Embryonic facial prominence (tissue), 1 donor: ENCODE measurements around the gene CKM.
"Not testable (repeated sequence)": the region's sequence is repeated elsewhere in the genome, so short reads cannot be mapped to it uniquely, and the experiment has no call there.

Source experiments
- DNase-seq: peaks from one replicate; pipeline ENCODE4 v3.0.0-alpha.2; 2016; ENCODE audit errors: extremely low spot score

CKM gene

GRCh38 chr19:45291834-45292233, 30.8 kb downstream of the CKM start:
- DNase-seq = no peak

- no peak for DNase-seq
These were observed 32.2 kb downstream of the CKM start for GRCh38 chr19:45290381-45290931.

DNA sequence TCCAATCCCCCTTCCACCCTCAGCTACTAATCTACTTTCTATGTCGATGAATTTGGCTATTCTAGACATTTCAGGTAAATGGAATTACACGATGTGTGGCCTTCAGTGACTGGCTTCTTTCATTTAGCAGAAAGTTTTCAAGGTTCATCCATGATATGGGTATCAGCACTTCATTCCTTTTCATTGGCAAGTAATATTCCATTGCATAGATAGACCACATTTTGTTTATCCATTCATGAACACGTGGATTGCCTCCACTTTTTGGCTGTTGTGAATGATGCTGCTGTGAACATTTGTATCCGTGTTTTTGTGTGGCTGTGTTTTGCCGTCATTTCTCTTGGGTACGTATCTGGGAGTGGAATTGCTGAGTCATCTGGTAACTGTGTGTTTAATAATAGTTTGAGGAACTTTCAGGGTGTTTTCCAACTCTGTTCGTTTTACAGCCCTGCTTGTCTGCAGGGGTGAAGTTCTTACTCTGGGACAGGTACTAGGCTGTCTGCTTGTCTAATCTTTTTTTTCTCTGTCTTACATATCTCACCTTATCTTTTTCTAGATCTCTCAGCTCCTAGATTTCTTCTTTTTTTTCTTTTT, 39.1 kb downstream of the CKM start:
- no peak for DNase-seq

DNA sequence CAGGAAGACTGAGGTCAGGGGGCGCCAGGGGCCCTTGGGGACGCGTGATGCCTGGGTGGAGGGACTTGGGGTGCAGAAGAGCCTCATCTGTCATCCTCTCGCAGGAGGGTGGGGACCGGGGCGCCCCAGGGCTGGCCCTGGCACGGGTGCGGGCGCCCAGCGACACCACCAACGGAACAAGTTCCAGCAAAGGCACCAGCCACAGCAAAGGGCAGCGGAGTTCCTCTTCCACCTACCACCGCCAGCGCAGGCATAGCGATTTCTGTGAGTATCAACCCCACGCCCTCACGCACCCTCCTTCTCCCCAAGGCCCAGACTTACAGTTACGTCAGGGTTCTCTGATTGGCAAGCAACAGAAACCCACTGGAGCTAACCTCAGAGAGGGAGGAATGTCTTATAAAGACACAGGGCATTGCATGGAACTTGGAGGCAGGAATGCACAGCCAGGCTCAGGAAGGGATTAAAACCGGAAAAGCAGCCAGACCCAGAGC, 42.2 kb downstream of the CKM start:
- no peak for DNase-seq

DNA sequence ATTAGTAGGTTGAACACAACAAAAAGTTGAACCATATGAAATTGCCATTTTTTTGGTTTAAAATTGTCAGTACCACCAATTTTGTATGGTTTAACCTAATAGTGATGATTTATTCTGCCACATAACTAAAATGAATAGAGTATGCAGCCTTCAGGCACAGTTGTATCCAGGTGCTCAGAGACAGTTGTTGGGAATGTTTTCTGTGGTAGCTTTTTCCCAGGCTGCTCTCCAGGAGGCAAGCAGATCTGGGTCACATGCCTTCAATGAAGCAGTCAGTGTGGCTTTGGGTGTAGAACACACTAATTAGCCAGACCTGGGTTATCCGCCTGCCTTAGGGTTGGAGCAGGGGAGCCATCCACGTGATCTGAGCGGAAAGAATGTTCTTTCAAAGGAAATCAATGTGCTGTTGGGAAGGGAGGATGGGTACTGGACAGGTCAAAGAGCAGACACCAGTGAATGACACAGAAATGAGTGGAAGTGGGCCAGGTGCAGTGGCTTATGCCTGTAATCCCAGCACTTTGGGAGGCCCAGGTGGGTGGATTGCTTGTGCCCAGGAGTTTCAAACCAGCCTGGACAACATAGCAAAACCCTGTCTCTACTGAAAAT, 43.0 kb downstream of the CKM start:
- no peak for DNase-seq

- DNase-seq = no peak
These were observed 44.6 kb downstream of the CKM start for GRCh38 chr19:45278087-45278486.

- peak; percentile 61 for DNase-seq
These were observed 46.4 kb downstream of the CKM start for GRCh38 chr19:45276284-45276687.

- DNase-seq = no peak
These were observed 47.2 kb downstream of the CKM start for GRCh38 chr19:45275370-45275971.

- DNase-seq = no peak
These were observed 49.2 kb downstream of the CKM start for GRCh38 chr19:45273521-45273855.

DNA sequence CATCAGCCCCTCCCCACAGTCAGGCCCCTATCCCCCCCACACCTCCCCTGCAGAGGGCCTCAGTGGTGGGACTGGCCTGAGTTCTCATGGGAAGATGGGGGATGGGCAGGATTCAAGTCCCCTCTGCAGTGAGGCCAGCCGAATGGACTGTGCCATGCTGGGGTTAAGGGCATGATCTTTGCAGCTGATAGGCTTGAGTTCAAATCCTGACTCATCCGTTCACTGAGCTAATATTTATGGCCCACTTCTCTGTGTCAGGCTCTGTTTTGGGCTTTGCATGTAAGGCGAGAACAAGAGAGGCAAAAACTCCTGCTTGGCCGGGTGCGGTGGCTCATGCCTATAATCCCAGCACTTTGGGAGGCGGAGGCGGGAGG, 51.0 kb downstream of the CKM start:
- no peak for DNase-seq

DNA sequence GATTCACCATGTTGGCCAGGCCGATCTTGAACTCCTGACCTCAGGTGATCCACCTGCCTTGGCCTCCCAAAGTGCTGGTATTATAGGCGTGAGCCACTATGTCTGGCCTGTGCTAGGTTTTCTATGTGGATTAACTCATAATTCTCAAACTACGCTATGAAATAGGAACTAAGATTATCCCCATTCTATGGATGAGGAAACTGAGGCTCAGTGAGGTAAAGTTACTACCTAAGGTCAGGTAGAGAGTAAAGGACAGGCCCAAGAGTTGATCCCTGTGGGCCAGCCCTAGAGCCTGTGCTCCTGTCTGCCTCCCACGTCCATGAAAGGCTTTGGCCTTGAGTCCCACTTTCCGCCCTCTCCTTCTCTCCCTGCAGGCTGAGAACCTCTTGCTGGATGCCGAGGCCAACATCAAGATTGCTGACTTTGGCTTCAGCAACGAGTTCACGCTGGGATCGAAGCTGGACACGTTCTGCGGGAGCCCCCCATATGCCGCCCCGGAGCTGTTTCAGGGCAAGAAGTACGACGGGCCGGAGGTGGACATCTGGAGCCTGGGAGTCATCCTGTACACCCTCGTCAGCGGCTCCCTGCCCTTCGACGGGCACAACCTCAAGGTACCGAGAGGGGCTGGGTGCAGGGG, 51.5 kb downstream of the CKM start:
- no peak for DNase-seq

- not testable (repeated sequence) for DNase-seq
These were observed 52.7 kb downstream of the CKM start for GRCh38 chr19:45269939-45270338.

GRCh38 chr19:45267296-45267695, 55.4 kb downstream of the CKM start:
- DNase-seq = no peak

GRCh38 chr19:45265375-45265774, 57.3 kb downstream of the CKM start:
- DNase-seq = no peak

GRCh38 chr19:45264781-45265317, 57.8 kb downstream of the CKM start:
- no peak for DNase-seq

GRCh38 chr19:45263013-45263412, 59.7 kb downstream of the CKM start:
- DNase-seq = no peak

- DNase-seq = no peak
These were observed 60.1 kb downstream of the CKM start for GRCh38 chr19:45262570-45262969.

DNA sequence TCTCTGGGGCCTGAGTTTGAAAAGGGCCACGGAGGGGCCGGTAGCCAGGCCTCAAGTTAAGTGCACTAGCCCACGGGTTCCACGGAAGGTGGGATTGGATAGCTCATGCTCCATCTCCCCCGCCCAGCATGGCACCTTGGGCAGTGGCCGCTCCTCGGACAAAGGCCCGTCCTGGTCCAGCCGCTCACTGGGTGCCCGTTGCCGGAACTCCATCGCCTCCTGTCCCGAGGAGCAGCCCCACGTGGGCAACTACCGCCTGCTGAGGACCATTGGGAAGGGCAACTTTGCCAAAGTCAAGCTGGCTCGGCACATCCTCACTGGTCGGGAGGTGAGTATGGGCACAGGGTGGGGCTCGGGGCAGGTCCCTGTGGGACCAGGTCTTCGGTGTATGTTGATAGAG, 63.8 kb downstream of the CKM start:
- no peak for DNase-seq

GRCh38 chr19:45256836-45257235, 65.8 kb downstream of the CKM start:
- no peak for DNase-seq
